Panc1 (cell line): Measurements from ENCODE around the gene TFDP1. TPM values are rescaled to one million over a fixed set of nuclear protein-coding genes. Genes with fewer than 3 reads are reported as not detected.
"Not testable (repeated sequence)": the region's sequence is repeated elsewhere in the genome, so short reads cannot be mapped to it uniquely, and the experiment has no call there.

ENCODE experiments used
- ATAC-seq: fragments of 200-7000 bp; cut with Tn5 transposase; 2 replicates; pipeline ENCODE4 v1.9.1; 2020; ENCODE audit warnings: mild to moderate bottlenecking, moderate library complexity
- BruUV-seq: library from RNA; stranded (reverse); fragments of 400-500 nt; replicated peaks from 2 replicates; lab custom pipeline; 2021; lab: Mats Ljungman, UMichigan
- CTCF ChIA-PET: fragments of 300-600 bp; sonication (Branson Sonifier 250); formaldehyde crosslinking; loops from one replicate; lab custom pipeline; 2022; ENCODE audit warnings: antibody characterized with exemption; lab: Charles Lee
- POLR2A ChIA-PET: fragments of 300-600 bp; sonication (Branson Sonifier 250); formaldehyde crosslinking; loops from one replicate; lab custom pipeline; 2022; ENCODE audit warnings: antibody characterized with exemption; lab: Charles Lee
- DNase-seq: peaks from one replicate; pipeline ENCODE4 v3.0.0-alpha.2; 2010; ENCODE audit warnings: low read depth, low spot score
- H3K27ac ChIP-seq: 2 replicates; pipeline ENCODE4 v1.5.1; 2011; ENCODE audit warnings: mild to moderate bottlenecking, low read length, inconsistent platforms
- H3K27me3 ChIP-seq: fragments of 200-500 bp; sonication (Bioruptor generic); 2 replicates; pipeline ENCODE4 v1.6.0; 2014; ENCODE audit warnings: low read length, inconsistent platforms; ENCODE audit not compliant: control insufficient read depth, insufficient read depth
- H3K36me3 ChIP-seq: fragments of 200-500 bp; sonication (Bioruptor generic); 2 replicates; pipeline ENCODE4 v1.5.1; 2014; ENCODE audit warnings: inconsistent platforms, mild to moderate bottlenecking, low read length, moderate library complexity; ENCODE audit not compliant: control insufficient read depth, insufficient read depth
- H3K4me1 ChIP-seq: 2 replicates; pipeline ENCODE4 v1.5.1; 2011; ENCODE audit warnings: inconsistent platforms, mild to moderate bottlenecking, low read length, moderate library complexity; ENCODE audit not compliant: control insufficient read depth, insufficient read depth
- H3K4me3 ChIP-seq, 2 experiments: 2 replicates each; pipeline ENCODE4 v1.5.1; 2011 to 2012; ENCODE audit warnings: low read depth in 2 of 2, low read length in 2 of 2, mild to moderate bottlenecking in 2 of 2, inconsistent platforms in 1 of 2, moderate library complexity in 1 of 2
- H3K9me3 ChIP-seq: fragments of 200-500 bp; sonication (Bioruptor generic); 2 replicates; pipeline ENCODE4 v1.5.1; 2014; ENCODE audit warnings: low read depth, mild to moderate bottlenecking, inconsistent platforms, low read length, moderate library complexity; ENCODE audit not compliant: control insufficient read depth, insufficient read depth
- CTCF ChIP-seq: fragments of 450-650 bp; IDR thresholded peaks from 2 replicates; pipeline ENCODE4 v1.5.1; 2017; ENCODE audit warnings: mild to moderate bottlenecking
- REST ChIP-seq, 2 experiments: IDR thresholded peaks; 2 replicates each; pipeline ENCODE4 v1.6.1; 2011 to 2012; ENCODE audit warnings: low read depth in 2 of 2, control low read depth in 1 of 2, low read length in 1 of 2, mild to moderate bottlenecking in 1 of 2, moderate library complexity in 1 of 2; ENCODE audit not compliant: insufficient read depth in 1 of 2
- SIN3A ChIP-seq: IDR thresholded peaks from 2 replicates; pipeline ENCODE4 v1.6.1; 2012; ENCODE audit warnings: low read depth, mild to moderate bottlenecking, low read length, moderate library complexity, borderline replicate concordance; ENCODE audit not compliant: insufficient read depth
- TCF7L2 ChIP-seq: IDR thresholded peaks from 2 replicates; pipeline ENCODE4 v1.6.1; 2011; ENCODE audit warnings: mild to moderate bottlenecking, low read depth, low read length, inconsistent platforms
- in situ Hi-C: cut with HindIII; loops from 2 replicates; pipeline ENCODE4 v1.10.0; 2016; ENCODE audit warnings: low sequenced_read_pairs, low pct_unique_long_range_greater_than_20kb
- intact Hi-C: fragments of 100-400 bp; cut with micrococcal nuclease; formaldehyde crosslinking; loops from one replicate; pipeline ENCODE4 v1.10.0; 2022; ENCODE audit not compliant: unreplicated experiment
- total RNA-seq: library from RNA; stranded (reverse); gene quantifications from one replicate; pipeline ENCODE4 v1.2.1, GENCODE V29; 2021; ENCODE audit not compliant: unreplicated experiment

Gene TFDP1
- total RNA-seq, 1 experiment from 2014 or later = 91.6 TPM

- BruUV-seq, H3K9me3 ChIP-seq, POLR2A ChIA-PET, CTCF ChIA-PET, H3K27me3 ChIP-seq, H3K4me3 ChIP-seq, in situ Hi-C loops, H3K27ac ChIP-seq, ATAC-seq, H3K36me3 ChIP-seq, DNase-seq, intact Hi-C loops, H3K4me1 ChIP-seq: not testable (repeated sequence)
Measured at GRCh38 chr13:113594066-113594821, 9.7 kb downstream of the TFDP1 start.

- H3K9me3 ChIP-seq = no peaks in the 10 kb centered on the region
- ChIA-PET POLR2A (no interaction called here), CTCF (no interaction called here)
- in situ Hi-C loops (no loop called here), intact Hi-C loops (no loop called here)
- no peaks in the 10 kb centered on the region for H3K36me3 ChIP-seq
- DNase-seq (no peak), ATAC-seq (no peak)
- no peak for TF ChIP-seq SIN3A
- no peak overlapping the region for H3K27ac ChIP-seq
- no peak overlapping the region for H3K4me3 ChIP-seq
- H3K4me1 ChIP-seq = no peaks in the 10 kb centered on the region
- BruUV-seq = TSS peak; percentile 53
- H3K27me3 ChIP-seq = no peaks in the 10 kb centered on the region
Measured at GRCh38 chr13:113595131-113595530, 10.6 kb downstream of the TFDP1 start.

- Histone ChIP-seq H3K4me1 (no peaks in the 10 kb centered on the region), H3K27me3 (no peaks in the 10 kb centered on the region), H3K36me3 (no peaks in the 10 kb centered on the region), H3K9me3 (no peaks in the 10 kb centered on the region), H3K4me3 (no peak overlapping the region), H3K27ac (no peak overlapping the region)
- no peak for TF ChIP-seq REST (IDR thresholded peaks at IDR 0.05; ENCODE audit: insufficient read depth in 1 of 2, low read depth in 2 of 2, low read length in 1 of 2)
- TF ChIP-seq CTCF = no peak
- TF ChIP-seq TCF7L2 = no peak
- CTCF ChIA-PET = no interaction called here
- POLR2A ChIA-PET = no interaction called here
- intact Hi-C loops (no loop called here), in situ Hi-C loops (no loop called here)
- no peak for DNase-seq
- no TSS peak for BruUV-seq
- no peak for ATAC-seq
Measured at GRCh38 chr13:113596321-113597200, 12.0 kb downstream of the TFDP1 start.
